Stimulated activated naive CD4-positive, alpha-beta T cell treated with Interleukin-2 at 50 U/mL for 16 hours (primary cell): Measurements from ENCODE around the gene CAP2.

Experiments
- DNase-seq: peaks from one replicate; lab custom pipeline; 2025; lab: John Stamatoyannopoulos, UW

The CAP2 gene, protein sequence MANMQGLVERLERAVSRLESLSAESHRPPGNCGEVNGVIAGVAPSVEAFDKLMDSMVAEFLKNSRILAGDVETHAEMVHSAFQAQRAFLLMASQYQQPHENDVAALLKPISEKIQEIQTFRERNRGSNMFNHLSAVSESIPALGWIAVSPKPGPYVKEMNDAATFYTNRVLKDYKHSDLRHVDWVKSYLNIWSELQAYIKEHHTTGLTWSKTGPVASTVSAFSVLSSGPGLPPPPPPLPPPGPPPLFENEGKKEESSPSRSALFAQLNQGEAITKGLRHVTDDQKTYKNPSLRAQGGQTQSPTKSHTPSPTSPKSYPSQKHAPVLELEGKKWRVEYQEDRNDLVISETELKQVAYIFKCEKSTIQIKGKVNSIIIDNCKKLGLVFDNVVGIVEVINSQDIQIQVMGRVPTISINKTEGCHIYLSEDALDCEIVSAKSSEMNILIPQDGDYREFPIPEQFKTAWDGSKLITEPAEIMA

DNA sequence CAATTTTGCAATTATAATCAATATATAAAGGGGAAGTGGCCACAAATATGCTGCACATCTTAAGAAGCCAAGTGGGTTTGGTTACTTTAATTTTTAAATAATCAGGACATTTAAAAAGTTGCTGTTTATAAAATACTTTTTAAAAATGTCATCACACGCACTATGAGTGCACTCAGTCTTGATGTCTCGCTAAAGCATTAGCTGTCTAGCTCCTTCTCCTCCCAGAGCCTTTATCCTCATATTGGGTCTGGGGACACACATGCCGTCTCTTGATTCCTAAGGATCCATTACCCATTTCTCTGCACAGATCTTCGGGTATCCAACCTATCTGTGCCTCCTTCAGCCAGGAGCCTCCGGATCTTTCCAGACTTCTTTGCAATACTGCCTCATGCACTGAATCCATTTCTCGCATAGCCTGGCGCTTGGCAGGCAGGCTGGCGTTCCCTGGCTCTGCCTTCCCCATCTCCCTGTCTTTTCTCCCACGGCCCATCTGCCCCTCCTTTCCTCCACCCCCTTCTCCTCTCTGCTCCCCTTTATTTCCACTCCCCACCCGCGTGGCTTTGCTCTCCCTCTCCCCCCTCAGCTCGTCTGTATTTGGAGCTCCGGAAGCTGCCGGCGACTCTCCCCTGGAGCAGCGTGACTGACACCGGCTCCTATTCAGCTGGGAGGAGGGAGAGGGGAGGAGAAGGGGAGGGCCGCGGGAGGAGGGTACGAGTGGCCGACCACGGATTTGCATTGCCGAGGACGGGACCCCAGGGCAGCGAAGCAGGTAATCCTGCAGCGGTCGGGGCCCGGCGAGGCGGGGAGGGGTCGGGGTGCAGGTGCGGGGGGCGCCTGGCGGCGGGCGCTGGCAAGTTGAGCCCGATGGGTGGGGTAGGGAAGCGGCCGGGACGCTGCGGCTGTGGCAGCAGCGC is at the start of gene CAP2:
Gene CAP2 (plus strand): TSS at position 618 of the 914 bp plus-strand sequence. CDS start 27,961 bp downstream, outside the sequence.
- DNase-seq, result no peak

DNA sequence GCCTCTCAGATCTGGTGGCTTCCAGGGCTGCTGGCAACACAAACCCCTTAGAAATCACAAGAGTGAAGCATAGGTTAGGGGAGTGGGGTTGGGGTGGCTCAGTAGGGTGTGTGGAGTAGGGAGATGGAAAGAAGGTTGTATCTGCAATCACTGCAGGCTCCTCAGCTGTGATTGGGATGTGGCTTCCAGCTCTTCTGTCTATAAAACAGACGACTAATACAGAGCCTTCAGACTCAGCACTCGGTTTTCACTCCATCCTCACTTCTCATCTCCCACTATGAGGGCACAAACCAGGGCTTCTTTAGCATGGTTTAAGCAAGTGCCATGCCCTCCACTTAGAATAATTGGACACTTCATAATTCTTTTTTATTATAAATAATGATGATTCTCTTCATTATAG is 46.4 kb upstream of the CAP2 start:
- DNase-seq, result no peak

DNA sequence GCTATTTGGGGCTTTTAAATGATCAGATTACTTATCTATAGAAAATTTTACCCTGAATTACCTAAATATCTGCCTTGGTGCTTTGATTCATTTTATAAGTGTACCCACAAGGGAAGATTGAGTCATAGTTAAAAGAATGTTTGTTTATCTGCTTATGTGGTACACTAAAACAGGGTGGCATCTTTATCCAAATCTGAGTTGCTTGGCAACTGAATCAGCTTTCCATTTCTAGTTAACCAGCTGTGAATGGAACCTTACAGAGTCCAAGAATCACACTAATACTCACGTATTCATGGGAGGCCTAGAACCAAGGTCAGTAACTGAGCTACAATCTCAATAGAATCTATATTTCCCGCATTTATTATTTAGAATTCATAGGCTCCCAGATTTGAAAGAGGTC is 44.0 kb upstream of the CAP2 start:
- no peak for DNase-seq

DNA sequence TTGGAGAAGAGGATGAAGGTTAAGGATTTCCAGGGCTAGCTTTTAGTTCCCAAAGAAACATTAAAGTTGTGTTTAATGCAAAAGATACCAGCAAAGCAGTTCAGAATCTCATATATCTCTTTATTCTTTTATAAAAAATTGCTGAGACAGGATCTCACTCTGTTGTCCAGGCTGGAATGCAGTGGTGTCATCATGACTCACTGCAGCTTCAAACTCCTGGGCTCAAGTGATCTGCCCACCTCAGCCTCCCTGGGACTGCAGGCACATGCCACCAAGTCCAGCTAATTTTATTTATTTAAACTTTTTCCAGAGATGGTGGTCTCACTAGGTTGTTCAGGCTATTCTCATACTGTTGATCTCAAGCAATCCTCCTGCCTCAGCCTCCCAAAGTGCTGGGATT is 41.1 kb upstream of the CAP2 start:
- no peak for DNase-seq

DNA sequence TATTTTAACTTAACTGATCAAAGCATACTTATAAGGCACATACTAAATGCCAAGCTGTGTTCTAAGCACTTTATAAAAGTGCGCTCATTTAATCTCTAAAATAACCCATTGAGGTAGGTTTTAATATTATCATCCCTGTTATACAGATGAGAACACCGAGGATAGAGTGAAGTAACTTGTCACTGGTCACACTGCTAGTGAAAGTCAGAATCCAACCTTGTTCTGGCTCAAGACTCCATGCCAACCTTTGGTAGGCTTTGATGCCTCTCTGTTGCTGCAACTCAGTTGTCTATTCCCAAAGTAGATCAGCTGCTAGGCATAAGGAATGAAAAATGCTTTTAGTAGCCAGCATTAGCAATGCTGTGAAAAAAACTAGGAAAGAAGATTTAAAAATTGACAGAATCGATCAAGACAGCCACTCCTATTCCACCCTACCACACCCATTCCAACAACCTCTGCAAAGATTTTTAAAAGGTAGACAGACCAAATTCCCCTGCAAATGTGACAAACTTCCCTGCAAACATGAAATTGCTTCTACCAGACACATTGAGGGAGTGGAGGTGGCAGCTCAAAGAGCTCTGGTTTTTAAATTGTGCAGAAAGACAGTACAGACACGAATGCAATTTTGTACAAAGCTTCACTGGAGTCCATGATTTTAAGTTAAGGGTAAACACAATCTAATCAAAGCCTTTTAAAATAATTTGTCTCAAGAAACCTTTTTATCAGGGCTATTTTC is 39.8 kb upstream of the CAP2 start:
- DNase-seq, result no peak

DNA sequence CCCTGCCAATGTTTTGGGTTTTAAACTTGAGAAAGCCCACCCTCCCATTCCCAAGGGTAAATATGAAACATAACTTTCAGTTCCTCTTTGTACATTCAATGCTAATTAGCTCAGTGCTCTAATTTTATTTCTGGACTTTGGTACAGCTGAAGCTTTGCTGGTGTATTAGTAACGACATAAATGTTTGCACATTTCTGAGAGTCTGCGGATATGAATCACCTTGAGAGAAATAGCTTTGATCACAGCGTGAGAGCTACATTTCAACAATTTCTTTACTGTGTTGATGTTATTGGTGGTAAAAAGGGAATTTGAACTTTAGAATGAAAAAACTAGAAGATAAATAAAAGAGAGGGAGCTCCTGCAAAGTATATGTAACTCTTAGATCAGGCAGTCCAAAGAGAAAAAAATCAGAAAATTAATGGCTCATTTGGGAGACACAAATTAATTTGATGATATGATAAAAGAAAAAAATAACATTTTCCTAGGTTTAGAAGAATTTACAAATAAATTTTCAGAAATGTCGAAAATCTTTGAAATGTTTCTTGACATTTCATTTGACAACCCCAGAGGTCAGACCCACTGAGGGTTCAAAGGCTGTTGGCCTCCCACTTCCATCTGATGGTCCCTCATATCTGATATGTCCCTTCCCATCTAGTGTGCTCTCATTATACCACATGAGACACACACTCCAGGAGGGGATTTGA is 38.5 kb upstream of the CAP2 start:
- DNase-seq, result no peak

DNA sequence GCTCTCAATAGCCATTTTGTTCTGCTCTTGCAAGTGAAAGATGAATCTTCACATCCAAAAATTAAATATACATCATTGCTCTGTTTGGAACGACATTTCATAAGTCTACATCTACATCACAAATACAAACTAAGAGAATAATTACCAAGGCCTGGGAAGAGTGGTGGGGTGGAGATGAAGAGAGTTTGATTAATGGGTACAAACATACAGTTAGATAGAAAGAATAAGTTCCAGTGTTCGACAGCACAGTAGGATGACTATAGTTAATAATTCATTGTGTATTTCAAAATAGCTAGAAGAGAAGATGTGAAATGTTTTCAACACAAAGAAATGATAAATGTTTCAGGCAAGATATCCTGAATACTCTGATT is 38.0 kb upstream of the CAP2 start:
- no peak for DNase-seq

DNA sequence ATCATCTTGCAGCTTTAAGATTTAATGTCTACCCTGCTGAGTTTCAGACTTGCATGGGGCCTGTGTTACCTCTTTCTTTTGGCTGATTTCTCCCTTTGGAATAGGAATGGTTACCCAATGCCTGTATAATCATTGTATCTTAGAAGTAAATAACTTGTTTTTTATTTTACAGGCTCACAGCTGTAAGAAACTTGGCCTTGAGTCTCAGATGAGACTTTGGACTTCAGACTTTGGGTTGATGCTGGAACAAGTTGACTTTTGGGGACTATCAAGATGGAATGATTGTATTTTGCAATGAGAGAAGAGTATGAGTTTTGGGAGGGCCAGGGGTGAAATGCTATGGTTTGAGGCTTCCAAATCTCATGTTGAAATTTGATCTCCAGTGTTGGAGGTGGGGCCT is 34.9 kb upstream of the CAP2 start:
- no peak for DNase-seq

DNA sequence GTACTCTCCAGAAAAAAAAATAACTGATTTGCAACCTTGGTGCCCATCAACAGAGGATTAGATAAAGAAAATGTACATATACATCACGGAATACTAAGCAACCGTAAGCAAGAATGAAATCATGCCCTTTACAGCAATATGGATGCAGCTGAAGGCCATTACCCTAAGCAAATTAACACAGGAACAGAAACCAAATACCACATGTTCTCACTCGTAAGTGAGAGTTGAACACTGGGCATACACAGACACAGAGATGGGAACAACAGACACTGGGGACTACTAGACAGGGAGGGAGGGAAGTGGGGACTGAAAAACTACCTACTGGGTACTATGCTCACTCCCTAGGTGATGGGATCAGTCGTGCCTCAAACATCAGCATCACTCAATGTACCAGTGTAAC is 32.8 kb upstream of the CAP2 start:
- no peak for DNase-seq

DNA sequence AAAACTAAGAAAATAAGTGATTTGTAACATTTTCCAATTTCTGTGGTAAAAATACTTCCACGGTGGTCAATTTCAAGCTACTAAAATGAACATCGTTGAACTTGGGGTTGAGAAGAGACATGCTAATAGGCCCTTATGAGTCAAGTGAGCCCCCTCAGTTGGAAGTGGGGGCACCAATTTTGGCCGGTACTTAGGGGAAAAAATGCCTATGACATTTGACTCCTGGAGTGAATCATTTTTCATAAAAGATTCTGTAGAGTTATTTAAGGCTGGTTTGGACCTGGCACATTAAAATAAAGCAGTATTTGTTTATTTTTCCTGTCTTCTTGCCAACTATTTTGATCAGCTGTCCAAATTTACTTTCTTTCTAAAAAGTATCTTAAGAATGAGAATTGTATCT is 32.4 kb upstream of the CAP2 start:
- no peak for DNase-seq

DNA sequence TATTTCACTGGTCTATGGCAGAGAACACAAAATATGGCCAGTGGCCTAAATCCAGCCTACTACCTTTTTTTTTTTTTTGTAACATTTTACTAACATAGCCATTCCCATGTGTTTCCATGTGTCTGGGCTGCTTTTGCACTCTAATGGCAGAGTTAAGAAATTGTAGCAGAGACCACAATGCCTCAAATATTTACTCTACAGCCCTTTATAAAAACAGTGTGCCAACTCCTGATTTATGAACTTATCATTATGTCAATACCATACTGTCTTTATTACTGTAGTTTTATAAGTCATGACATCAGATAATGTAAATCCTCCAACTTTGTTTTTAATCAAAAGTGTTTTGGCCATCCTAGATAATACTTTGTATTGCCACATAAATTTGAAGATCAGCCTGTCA is 27.4 kb upstream of the CAP2 start:
- no peak for DNase-seq

DNA sequence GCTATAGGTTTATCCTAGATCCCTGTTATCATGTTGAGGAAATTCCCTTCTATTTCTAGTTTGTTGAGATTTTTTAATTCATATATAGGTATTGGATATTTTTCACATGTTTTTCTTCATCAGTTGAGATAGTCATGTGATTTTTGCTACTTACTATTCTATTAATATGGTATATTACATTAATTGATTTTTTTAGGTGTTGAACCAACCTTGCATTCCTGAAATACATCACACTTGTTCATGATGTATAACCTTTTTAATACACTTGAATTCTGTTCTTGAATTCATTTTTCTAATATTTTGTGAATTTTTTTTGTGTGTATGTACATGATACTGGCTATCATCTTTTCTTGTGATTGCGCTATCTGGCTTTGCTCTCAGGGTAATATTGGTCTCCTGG is 25.5 kb upstream of the CAP2 start:
- DNase-seq, result no peak

DNA sequence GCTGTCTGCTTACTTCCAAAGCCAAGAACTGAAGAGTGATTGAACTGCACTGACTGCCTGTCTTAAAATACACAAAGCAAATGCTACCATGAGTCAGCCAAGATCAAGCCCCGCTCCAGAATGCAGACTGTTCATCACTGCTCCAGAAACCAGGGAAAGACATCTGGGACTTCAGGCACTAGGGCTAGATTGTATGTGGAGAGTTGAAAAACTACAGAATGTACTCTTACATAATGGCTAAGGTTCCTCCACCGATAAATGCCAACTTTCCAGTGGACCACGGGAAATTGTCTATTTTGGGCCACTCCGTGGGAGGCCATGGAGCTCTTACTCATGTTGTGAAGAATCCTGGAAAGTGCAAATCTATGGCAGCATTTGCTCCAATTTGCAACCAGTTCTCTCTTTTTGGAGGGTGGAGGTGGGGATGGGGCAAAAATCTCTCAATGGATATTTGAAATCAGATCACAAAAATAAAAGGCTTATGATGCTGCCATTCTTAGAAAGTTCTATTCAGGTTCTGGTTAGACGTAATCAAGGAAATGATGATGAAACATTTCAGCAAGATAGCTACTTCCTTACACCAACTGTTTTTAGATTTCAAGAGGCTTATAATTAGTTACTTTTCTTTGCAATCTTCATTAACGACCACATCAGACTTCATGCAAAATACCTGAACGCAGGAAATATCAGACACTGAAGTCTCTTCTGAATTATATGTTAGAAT is 11.8 kb upstream of the CAP2 start:
- no peak for DNase-seq

DNA sequence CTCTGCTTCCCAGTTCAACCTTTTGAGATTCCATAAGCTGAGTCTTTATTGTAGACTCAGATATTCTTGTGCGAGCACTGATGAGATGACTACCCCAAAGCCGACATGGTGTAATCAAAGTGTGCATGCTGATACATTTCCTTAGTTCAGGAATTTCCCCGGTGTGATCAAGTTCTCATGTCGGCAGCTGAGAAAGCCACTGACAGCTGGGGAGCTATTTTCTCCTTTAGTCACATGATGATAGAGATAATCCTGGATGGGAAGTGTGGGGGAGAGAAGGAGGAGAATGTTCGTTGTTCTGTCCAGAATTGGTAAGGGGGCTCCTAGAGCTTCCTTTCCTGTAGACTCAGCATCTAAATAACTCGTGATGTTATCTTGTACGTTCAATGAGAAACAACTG is 7.7 kb upstream of the CAP2 start:
- DNase-seq, result no peak

DNA sequence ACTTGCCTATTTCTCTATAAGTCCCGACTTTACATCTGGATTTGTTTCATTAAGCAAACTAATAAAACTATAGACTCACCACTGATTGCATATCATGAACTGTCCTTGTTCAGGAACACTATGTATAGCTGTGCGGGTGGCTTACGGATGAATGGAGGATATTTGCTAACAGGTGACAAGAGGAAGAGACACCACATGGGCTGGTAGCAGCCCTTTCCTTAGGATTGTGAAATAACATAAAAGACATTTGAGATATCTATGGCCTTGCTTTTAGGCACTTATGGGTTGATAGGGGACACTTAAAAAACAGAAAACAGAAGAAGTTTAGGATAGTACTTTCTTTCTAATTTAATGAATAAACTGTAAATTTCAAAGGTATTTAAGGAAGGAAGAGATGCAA is 5.0 kb upstream of the CAP2 start:
- no peak for DNase-seq

DNA sequence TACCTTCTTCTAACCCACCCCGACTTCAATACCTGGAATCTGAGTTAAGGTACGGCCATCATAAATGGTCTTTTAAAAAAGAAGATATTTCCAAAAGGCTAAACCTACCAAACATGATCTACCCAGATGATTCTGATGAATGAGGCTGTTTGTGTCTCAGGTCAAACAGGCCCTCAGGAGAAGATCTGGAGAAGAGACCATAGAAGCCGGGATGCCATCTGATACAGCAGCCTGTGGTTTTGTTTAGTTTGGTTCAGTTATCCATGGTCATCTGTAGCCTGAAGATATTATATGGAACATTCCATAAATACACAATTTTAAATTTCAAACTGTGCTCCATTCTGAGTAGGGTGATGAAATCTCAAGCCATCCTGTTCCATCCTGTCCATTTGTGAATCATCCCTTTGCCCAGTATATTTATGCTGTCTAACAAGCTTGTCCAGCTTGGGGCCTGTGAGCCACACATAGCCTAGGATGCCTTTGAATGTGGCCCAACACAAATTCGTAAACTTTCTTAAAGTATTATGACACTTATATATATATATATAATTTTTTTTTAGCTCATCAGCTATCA is 4.0 kb upstream of the CAP2 start:
- no peak for DNase-seq

DNA sequence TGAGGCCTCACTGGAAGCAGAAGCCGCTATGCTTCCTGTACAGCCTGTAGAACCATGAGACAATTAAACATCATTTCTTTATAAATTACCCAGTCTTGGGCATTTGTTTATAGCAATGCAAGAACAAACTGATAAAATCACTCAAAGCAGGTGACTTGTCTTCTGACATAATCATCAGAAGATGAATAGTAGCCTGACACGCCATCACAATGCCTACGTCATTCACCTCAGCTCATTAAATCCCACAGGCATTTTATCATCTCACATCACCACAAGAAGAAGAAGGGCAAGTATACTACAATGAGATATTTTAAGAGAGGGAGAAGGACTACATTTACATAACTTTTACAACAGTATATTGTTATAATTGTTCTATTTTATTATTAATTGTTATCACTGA is 3.1 kb upstream of the CAP2 start:
- DNase-seq, result no peak

DNA sequence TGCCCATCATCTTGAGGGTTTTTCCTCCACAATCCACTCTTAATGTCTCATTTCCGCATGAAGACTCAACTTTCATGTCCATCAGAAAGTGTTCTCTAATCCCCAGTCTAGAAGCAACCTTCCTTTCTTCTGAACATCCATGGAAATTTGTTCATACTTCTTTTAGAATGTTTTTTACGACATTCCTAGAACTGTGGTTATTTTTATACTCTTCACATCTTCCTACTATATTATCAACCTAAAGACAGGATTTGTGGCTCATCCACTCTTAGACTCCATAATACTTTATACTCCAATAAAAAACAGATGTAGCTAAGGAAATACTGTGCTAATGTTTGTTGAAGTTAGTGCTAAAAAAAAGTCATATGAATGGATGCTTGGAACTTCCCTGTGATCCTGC is 1.4 kb upstream of the CAP2 start:
- DNase-seq, result no peak

DNA sequence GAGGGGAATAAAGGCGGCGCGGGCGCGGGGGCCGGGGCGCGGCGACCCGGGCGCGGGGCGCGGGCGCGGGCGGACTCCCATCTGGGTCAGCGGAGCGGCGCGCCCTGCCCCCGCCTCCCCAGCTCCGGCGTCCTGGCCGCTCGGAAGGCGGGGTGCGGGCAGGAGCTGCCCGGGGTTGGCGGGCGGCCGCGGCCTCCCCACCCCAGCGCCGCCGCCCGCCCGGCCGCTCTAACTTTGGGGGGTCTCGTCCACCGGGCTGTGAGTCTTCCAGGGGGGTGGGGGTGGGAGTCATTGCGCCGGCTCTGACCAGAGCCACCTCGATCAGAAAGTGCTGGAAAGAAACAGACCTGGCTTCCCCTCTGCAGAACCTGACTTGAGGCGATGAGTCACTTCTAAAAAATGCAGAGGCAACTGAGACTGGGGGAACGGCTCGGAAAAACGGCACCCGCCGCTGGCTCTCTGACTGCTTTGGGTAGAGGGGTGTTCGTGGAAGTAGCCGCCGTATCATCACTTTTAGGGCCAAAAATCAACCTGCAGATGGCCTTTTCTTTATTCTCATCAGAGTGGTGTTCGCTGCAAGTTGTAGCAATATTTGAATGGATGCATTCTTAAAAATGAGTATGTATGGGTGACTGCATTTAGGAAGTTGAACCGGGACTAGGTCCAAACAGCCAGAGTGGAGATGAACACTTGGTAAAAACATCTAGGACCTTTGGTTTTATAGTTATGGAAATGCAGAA is 667 bp downstream of the CAP2 start:
- DNase-seq, result no peak

DNA sequence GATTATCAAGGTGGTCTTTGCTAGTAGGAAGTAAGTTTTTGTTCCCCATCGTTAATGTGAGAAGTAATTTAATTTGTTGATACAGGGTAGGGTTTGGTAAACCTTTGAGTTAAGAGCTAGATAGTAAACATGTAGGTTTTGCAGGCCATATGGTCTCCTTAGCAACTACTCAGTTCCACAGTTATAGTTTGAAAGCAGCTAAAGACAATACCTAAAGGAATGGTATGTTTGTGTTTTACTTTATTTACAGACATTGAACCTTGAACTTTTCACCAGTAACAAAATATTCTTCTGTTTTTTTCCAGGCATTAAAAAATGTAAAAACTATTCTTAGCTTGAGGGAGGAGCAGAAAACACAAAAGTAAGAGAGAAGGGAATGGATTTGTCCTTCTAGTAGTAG is 1.7 kb downstream of the CAP2 start:
- DNase-seq, result no peak
